HG03469 (cell line): ENCODE data around the gene LRRC49.
"Not testable (repeated sequence)": the region's sequence is repeated elsewhere in the genome, so short reads cannot be mapped to it uniquely, and the experiment has no call there.

Experiments used
- ATAC-seq: cut with Tn5 transposase; IDR thresholded peaks from one replicate; pipeline ENCODE4 v1.9.1; 2021; ENCODE audit warnings: mild to moderate bottlenecking, moderate library complexity, moderate number of reproducible peaks; ENCODE audit not compliant: unreplicated experiment

LRRC49 gene

GRCh38 chr15:70922119-70922518 lies 29.5 kb downstream of the LRRC49 start:
- ATAC-seq, result no peak

- ATAC-seq, result no peak
Measured at GRCh38 chr15:70923311-70924080, 30.9 kb downstream of the LRRC49 start.

DNA sequence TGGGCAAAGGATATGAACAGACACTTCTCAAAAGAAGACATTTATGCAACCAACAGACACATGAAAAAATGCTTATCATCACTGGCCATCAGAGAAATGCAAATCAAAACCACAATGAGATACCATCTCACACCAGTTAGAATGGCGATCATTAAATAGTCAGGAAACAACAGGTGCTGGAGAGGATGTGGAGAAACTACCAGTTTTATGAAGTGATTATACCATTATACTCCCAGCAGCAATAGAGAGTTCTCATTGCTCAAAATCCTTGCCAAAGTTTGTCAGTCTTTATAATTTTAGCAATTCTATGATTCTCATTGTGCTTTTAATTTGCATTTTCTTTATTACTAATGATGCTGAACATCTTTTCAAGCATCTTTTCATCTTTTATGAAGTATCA lies 34.3 kb downstream of the LRRC49 start:
- ATAC-seq, result not testable (repeated sequence)

DNA sequence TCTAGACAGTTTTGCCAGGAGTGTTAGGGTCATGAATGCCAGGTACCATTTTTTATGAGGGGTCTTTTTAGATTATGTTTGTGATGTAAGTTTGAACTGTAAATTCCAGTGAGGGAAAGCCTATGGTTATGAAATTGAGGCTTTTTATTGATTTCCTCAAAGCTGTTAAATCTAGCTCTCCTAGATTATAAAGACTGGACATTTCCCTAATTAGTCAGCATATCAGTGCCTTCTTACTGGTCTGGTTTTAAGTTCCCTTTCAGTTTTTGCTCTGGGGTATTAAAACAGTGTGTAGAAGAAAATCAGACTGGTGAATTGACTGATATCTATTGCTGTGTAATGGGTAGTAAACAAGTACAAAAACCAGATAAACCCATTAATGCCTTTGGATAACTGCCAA lies 39.2 kb downstream of the LRRC49 start:
- no peak for ATAC-seq

GRCh38 chr15:70932397-70932796 lies 39.8 kb downstream of the LRRC49 start:
- ATAC-seq, result no peak

- no peak for ATAC-seq
Measured at GRCh38 chr15:70933411-70933810, 40.8 kb downstream of the LRRC49 start.

DNA sequence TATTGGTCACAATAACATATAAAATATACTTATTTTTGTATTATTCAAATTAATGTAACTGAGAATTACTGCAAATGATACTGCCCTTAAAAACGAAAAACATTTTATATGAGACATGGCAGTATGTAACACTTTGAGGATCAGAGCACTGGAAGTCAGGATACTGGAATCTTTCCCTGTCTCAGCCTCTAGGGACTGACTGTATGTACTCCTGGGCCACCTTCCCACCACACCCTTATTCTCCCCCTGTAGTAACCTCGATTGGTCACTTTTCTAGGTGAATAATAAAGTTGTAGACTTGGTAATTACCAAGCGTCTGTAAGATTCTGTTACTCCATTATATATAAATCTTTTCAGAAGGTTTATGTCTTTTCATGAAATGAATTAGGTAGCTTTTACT lies 43.0 kb downstream of the LRRC49 start:
- no peak for ATAC-seq

DNA sequence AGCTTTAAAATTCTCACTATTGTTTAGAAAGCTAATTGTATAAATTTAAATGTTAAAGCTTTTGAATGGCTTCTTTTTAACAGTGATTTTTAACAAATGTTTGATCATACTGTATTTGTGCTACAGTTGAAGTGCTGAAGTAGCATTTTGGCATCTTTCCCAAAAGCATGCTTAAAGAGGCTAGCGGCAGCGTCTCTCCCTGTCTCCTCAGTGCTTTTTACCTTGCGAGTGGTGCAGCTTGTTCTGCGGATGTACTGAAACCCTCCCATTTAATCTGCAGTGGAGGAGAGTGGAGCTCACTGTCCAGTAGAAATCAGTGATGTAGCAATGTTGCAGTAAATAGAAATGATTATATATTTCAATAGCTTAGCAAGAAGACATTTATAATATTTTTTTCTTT lies 43.7 kb downstream of the LRRC49 start:
- ATAC-seq, result no peak

DNA sequence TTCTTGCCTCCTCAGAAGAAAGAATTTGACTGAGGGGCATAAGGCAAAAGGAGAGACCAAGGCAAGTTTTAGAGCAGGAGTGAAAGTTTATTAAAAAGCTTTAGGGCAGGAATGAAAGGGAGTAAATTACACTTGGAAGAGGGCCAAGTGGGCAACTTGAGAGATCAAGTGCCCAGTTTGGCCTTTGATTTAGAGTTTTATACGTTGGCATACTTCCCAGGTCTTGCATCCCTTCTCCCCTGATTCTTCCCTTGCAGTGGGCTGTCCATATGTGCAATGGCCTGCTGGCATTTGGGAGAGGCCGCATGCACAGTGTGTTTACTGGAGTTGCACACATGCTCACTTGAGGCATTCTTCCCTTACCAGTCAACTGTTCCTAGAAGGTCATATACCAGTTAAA lies 50.7 kb downstream of the LRRC49 start:
- ATAC-seq, result not testable (repeated sequence)

GRCh38 chr15:70947351-70948335 lies 55.0 kb downstream of the LRRC49 start:
- no peak for ATAC-seq

DNA sequence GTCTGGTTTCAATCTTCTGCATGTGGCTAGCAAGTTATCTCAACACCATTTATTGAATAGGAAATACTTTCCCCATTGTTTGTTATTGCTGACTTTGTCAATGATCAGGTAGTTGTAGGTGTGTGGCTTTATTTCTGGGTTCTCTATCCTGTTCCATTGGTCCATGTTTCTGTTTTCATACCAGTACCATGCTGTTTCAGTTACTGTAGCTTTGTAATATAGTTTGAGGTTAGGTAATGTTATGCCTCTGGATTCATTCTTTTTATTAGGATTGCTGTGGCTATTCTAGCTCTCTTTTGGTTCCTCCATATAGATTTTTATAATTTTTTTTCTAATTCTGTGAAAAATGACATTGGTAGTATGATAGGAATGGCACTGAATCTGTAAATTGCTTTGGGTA lies 58.3 kb downstream of the LRRC49 start:
- no peak for ATAC-seq

GRCh38 chr15:70954171-70954570 lies 61.5 kb downstream of the LRRC49 start:
- no peak for ATAC-seq

DNA sequence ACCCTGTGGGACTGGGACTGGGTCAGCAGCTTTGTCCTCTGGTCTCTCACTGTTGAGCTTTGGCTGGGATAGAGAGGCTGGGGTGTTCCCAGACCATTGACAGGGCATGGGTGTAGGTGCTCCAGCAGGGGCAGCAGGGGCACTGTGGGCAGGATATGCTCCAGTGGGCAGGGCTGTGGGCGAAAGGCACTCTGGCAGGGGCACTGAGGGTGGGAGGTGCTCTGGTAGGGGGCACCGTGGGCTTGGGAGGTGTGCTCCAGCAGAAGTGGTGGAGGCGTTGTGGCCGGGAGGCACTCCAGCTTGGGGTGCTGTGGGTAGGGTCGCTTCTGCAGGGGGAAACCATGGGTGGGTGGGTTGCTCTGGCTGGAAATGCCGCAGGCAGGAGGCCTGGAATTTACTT lies 62.1 kb downstream of the LRRC49 start:
- no peak for ATAC-seq

GRCh38 chr15:70955151-70955550 lies 62.5 kb downstream of the LRRC49 start:
- no peak for ATAC-seq

GRCh38 chr15:70956201-70956995 lies 63.8 kb downstream of the LRRC49 start:
- no peak for ATAC-seq

- no peak for ATAC-seq
Measured at GRCh38 chr15:70962084-70962483, 69.5 kb downstream of the LRRC49 start.

DNA sequence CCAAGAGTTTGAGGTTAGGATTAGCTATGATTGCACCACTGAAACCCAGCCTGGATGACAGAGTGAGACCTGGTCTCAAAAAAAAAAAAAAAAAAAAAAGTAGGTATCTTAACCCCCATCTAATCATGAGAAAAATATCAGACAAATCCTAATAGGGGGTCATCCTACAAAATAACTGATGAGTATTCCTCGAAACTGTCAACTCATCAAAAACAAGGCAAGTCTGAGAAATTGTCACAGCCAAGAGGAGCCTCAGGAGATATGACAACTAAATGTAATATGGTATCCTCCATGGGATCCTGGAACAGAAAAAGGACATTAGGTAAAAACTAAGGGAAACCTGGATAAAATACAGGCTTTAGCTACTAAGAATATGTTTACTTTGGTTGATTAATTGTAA lies 70.6 kb downstream of the LRRC49 start:
- no peak for ATAC-seq

DNA sequence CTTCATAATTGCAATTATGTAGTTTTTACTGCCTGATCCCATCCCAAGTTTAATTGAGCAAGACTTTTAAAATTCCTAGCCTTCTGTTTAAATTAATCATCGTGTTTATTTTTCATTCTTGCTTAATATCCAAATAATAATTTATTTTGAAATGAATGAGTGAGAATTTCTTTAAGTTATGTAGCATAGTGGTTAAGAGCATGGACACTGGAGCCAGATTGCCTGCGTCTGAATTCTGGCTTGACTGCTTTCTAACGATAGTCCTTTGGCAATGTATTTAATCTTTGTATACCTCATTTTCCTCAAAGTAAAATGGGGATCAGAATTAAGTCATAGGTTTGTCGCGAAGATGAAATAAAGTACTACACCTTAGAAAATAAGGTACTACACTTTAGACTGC lies 71.4 kb downstream of the LRRC49 start:
- ATAC-seq, result no peak

DNA sequence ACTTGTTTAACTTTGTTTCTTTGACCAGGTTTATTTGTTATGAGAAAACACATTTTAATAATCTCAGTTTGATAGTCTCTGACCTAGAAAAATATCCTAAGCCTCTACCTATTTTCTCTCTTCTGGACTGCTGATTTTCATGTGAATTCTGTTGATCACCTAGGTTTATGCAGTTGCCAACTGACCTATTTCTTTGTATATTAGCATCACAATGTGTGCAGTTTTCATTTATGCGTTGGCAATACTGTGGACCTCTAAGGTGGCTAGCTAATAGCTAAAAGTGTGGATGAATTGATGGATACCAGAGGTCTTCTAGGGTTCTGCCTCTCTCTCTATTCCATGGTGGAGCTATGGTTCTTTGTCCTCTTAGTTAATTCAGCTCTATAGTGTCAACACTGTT lies 72.1 kb downstream of the LRRC49 start:
- no peak for ATAC-seq

DNA sequence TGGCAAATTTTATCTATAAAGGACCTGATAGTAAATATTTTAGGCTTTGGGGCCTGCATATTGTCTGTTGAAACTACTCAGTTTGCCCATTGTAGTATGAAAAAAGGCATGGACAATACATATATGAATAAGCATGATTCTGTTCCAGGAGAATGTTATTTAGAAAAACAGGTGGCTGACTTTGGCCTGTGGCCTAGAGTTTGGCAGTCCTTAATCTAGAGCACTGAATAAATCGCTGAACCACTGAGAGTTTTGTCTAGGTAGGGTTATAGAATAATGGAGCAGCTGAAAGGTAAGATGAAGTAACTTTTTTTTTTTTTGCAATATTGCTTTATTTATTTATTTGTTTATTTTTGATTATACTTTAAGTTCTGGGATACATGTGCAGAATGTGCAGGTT lies 75.0 kb downstream of the LRRC49 start:
- no peak for ATAC-seq
